Fibroblast of mammary gland (primary cell): Measurements from ENCODE around the gene RASSF1.

Experiments
- DNase-seq: peaks from one replicate; pipeline ENCODE4 v3.0.0-alpha.2; 2010; ENCODE audit warnings: low read depth
- H3K4me3 ChIP-seq: 2 replicates; pipeline ENCODE4 v1.5.1; 2011; ENCODE audit warnings: low read depth, mild to moderate bottlenecking, low read length, moderate library complexity; ENCODE audit not compliant: control insufficient read depth
- CTCF ChIP-seq: conservative IDR thresholded peaks from 2 replicates; pipeline ENCODE4 v1.5.1; 2011; ENCODE audit warnings: low read depth, low read length, inconsistent platforms; ENCODE audit not compliant: control insufficient read depth, insufficient read depth

The RASSF1 gene

GRCh38 chr3:50374363-50375257, 34.0 kb upstream of the RASSF1 start:
- H3K4me3 ChIP-seq, result no peak overlapping the region
- no peak for DNase-seq
- no peak for TF ChIP-seq CTCF

DNA sequence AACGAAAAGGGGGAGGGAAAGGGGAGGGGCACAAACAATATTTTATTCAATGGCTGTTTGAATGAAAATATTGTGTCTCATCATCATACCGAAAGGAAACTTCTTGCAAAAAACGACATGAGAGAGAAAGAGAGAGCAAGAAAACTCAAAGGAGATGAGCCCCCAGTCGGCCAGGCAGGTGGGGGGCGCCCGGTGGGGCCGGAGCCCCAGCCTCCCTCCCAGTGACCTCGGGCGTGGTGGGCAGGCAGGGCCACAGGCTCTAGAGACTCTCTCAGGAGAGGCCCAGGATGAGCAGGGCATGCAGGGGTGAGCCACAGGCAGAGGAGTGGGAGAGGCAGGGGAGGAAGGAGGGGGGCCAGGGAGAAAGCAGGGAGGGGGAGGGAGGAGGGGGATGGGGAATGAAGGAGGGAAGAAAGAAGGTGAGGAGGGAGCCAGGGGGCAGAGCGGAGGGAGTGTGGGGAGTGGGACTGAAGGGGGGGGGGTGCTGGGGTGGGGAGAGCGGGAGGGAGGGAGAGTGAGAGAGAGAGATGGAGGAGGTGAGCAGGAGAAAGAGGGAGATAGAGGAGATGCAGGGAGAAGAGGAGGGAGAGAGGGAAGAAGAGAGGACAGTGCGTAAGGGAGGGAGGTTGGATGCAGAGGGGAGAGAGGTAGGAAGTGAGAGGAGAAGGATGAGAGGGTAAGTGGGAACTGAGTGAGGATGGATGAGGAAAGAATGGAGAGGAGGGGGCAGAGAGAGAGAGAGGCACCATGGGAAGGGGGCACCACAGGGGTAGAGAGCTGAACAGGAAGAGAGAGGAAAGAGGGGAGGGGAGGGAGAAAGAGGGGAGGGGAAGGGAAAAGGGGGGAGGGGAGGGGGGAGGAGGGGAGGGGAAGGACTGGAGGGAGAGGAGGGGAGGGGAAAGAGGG, 32.8 kb upstream of the RASSF1 start:
- no peak for TF ChIP-seq CTCF
- no peak overlapping the region for H3K4me3 ChIP-seq
- no peak for DNase-seq

GRCh38 chr3:50372349-50372748, 31.7 kb upstream of the RASSF1 start:
- no peak for TF ChIP-seq CTCF
- H3K4me3 ChIP-seq, result no peak overlapping the region
- no peak for DNase-seq

DNA sequence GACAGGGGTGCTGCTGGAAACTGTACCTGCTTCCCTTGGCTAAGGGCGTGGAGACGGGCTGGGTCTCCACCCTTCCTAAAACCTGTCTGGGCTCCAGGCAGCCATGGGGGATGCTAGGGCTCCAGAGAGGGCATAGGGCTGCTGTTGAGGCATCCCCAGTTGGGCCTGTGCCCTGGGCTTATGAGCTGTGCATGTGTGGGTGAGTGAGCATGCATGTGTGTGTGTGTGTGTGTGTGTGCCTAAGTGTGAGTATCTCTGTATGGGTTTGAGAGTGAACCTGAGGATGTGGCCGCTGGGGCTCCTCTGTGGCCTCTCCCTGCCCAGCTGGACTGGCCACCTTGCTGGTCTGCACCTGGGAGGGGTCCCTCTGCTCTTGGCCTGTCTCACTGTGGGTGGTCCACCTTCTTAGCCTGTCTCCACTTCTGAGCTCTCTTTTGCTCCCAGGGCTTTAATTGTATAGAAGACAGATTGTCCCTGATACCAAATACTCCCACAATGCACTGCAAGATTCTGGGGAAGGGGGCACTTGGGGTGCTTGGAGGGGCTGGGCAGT, 30.6 kb upstream of the RASSF1 start:
- peak; percentile 58 for DNase-seq
- TF ChIP-seq CTCF, result no peak
- H3K4me3 ChIP-seq, result no peak overlapping the region

GRCh38 chr3:50370594-50370993, 30.0 kb upstream of the RASSF1 start:
- TF ChIP-seq CTCF, result no peak
- no peak overlapping the region for H3K4me3 ChIP-seq
- peak; percentile 20 for DNase-seq

DNA sequence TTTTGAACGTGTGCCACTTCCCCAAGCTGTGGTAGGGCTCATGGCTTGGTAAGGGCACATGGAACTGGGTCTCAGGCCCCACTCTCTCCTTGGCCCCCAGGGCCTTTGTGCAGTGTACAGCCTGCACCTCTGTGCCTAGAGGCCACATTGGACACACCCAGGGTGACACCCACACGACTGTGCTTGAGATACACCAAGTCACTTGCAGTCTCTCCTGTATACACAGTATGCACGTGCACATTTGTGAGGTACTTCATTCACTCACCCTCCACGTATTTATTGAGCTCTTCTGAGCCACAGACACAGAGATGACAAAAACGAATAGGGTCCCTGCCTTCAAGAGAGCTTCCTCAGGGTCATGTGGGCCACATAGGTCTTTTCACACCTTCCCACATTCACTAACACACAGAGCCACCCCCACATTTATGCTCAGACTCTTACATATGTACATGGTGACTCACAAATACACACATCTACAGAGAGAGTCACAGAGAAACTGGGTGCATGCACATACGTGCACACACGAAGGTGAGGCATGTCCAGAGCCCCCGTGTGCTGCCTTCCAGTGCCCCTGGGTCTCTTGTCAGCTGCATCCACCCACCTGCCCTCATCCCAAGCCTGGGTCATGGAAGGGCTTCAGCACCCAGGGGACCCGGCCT, 28.5 kb upstream of the RASSF1 start:
- DNase-seq, result no peak
- no peak for TF ChIP-seq CTCF
- H3K4me3 ChIP-seq, result no peak overlapping the region
